ENCODE results near the gene SLC15A1. TPM values are rescaled to one million over a fixed set of nuclear protein-coding genes. Genes with fewer than 3 reads are reported as not detected.

The SLC15A1 gene
- total and polyA plus RNA-seq, 4 donors: 5.8 to 19.7 (median 11.6) TPM

- WGBS: 1% methylated on average over 36 of the region's 36 CpGs
- peak overlapping the region; percentile 33 to 72 (median 70) for H3K4me3 ChIP-seq (ENCODE audit: low read depth in 1 of 3, low read length in 3 of 3)
These were observed 508 bp downstream of the SLC15A1 start for GRCh38 chr13:98751861-98752466.

More at GRCh38 chr13:98751861-98752466, 508 bp downstream of the SLC15A1 start:
- H3K27ac ChIP-seq (ENCODE audit: low read depth in 1 of 2, low read length in 2 of 2): peak overlapping the region; percentile 25 to 32
- no peaks in the 10 kb centered on the region for H3K36me3 ChIP-seq (ENCODE audit: control insufficient read depth in 4 of 4, insufficient read depth in 3 of 4, low read depth in 1 of 4, low read length in 3 of 4)
- DNase-seq (ENCODE audit: low spot score): no peak
- H3K9me3 ChIP-seq (ENCODE audit: control insufficient read depth in 4 of 4, low read length in 3 of 4): no peaks in the 10 kb centered on the region
- peak overlapping the region; percentile 28 to 30 for H3K9ac ChIP-seq (ENCODE audit: low read depth in 1 of 2, low read length in 2 of 2)
- H3K27me3 ChIP-seq (ENCODE audit: control insufficient read depth in 4 of 4, insufficient read depth in 4 of 4, low read length in 3 of 4): no peaks in the 10 kb centered on the region
- TF ChIP-seq JUND (IDR thresholded peaks at IDR 0.05): no peak
- TF ChIP-seq SP1 (IDR thresholded peaks at IDR 0.05): no peak
- no peak for TF ChIP-seq RAD21 (IDR thresholded peaks at IDR 0.05)
- TF ChIP-seq TAF1 (conservative IDR thresholded peaks at IDR 0.05): no peak
- no peak for TF ChIP-seq MAX (IDR thresholded peaks at IDR 0.05)
- no peak for TF ChIP-seq HNF4G (IDR thresholded peaks at IDR 0.05)
- no peak for TF ChIP-seq RXRA (IDR thresholded peaks at IDR 0.05)
- no peak for TF ChIP-seq ATF3 (IDR thresholded peaks at IDR 0.05)
- TF ChIP-seq FOXA1 (IDR thresholded peaks at IDR 0.05): no peak
- TF ChIP-seq HNF4A (conservative IDR thresholded peaks at IDR 0.05): no peak
- no peak for TF ChIP-seq YY1 (IDR thresholded peaks at IDR 0.05)
- TF ChIP-seq EGR1 (IDR thresholded peaks at IDR 0.05; ENCODE audit: low read depth in 2 of 2): no peak
- TF ChIP-seq ZBTB33 (IDR thresholded peaks at IDR 0.05): no peak
- TF ChIP-seq FOXA2 (IDR thresholded peaks at IDR 0.05): no peak
- TF ChIP-seq REST (IDR thresholded peaks at IDR 0.05): no peak
- TF ChIP-seq CTCF (IDR thresholded peaks at IDR 0.05; ENCODE audit: low read depth, low read length, missing input control): no peak
- TF ChIP-seq GABPA (IDR thresholded peaks at IDR 0.05 in 1 of 2, conservative IDR thresholded peaks at IDR 0.05 in 1 of 2): no peak
- TF ChIP-seq NR2F2 (IDR thresholded peaks at IDR 0.05): no peak
- peaks cover 10 to 33% (median 21%) of the 10 kb centered on the region in 4 donors for H3K4me1 ChIP-seq (ENCODE audit: control insufficient read depth in 4 of 4, insufficient read depth in 4 of 4, low read length in 3 of 4)

All from liver (tissue), 9 donors.